HCT116 (cell line): ENCODE results near the gene LUZP2. TPM values are rescaled to one million over a fixed set of nuclear protein-coding genes. Genes with fewer than 3 reads are reported as not detected.

Experiments used
- ATAC-seq: fragments of 200-7000 bp; cut with Tn5 transposase; 2 replicates; pipeline ENCODE4 v1.9.1; 2020; ENCODE audit warnings: mild to moderate bottlenecking, moderate library complexity
- BruUV-seq: library from RNA; stranded (reverse); fragments of 400-500 nt; replicated peaks from 2 replicates; lab custom pipeline; 2021; lab: Mats Ljungman, UMichigan
- CTCF ChIA-PET: fragments of 300-600 bp; sonication (Branson Sonifier 250); formaldehyde crosslinking; loops from one replicate; lab custom pipeline; 2021; ENCODE audit warnings: antibody characterized with exemption; lab: Charles Lee
- POLR2A ChIA-PET: fragments of 300-600, 350-600 bp; sonication (Branson Sonifier 250); formaldehyde crosslinking; loops from one replicate; lab custom pipeline; 2021; ENCODE audit warnings: antibody characterized with exemption; lab: Charles Lee
- RAD21 ChIA-PET, 2 experiments: fragments of 300-600 bp; sonication (Branson Sonifier 250); formaldehyde crosslinking; loops; one replicate each; lab custom pipeline; 2023; ENCODE audit warnings: low total read pairs in 2 of 2; ENCODE audit not compliant: uncharacterized antibody in 2 of 2, unreplicated experiment in 2 of 2, low non-redundant PET in 1 of 2; lab: Charles Lee
- DNase-seq: peaks from one replicate; pipeline ENCODE4 v3.0.0-alpha.2; 2010; ENCODE audit warnings: low read depth, low spot score
- H2AFZ ChIP-seq: fragments of 200-600 bp; shearing (Covaris generic), sonication (generic); 2 replicates; pipeline ENCODE4 v1.6.1; 2017; ENCODE audit warnings: low read depth, mixed run types, mixed read lengths, antibody characterized with exemption, low read length; ENCODE audit not compliant: poor library complexity, severe bottlenecking
- H3K27ac ChIP-seq: 2 replicates; pipeline ENCODE4 v1.5.1; 2012; ENCODE audit warnings: low read depth, low read length
- H3K27me3 ChIP-seq: fragments of 200-600 bp; sonication (generic); 2 replicates; pipeline ENCODE4 v1.6.1; 2016; ENCODE audit warnings: mixed run types, low read length, mixed read lengths; ENCODE audit not compliant: insufficient read depth
- H3K36me3 ChIP-seq, 2 experiments: fragments of 200-500 bp in 1 of 2; fragments of 200-600 bp in 1 of 2; sonication (Bioruptor generic) in 1 of 2; sonication (generic) in 1 of 2; 2 replicates each; pipeline versions ENCODE4 v1.5.1 to v1.6.1; 2014 to 2016; ENCODE audit warnings: low read length in 2 of 2, inconsistent platforms in 1 of 2, mixed read lengths in 1 of 2, mixed run types in 1 of 2; ENCODE audit not compliant: insufficient read depth in 2 of 2, control insufficient read depth in 1 of 2
- H3K4me1 ChIP-seq, 2 experiments: fragments of 200-600 bp in 1 of 2; sonication (generic) in 1 of 2; 2 replicates each; pipeline versions ENCODE4 v1.5.1 to v1.6.1; 2012 to 2017; ENCODE audit warnings: low read length in 2 of 2, inconsistent platforms in 1 of 2, mild to moderate bottlenecking in 1 of 2, mixed read lengths in 1 of 2, mixed run types in 1 of 2, moderate library complexity in 1 of 2; ENCODE audit not compliant: insufficient read depth in 2 of 2, control insufficient read depth in 1 of 2
- H3K4me2 ChIP-seq: fragments of 200-600 bp; sonication (generic); 2 replicates; pipeline ENCODE4 v1.6.1; 2017; ENCODE audit warnings: mixed run types, low read length, mixed read lengths
- H3K4me3 ChIP-seq, 2 experiments: fragments of 200-600 bp in 1 of 2; sonication (generic) in 1 of 2; replicated peaks in 1 of 2; 2 replicates each; pipeline ENCODE4 v1.5.1; 2011 to 2016; ENCODE audit warnings: low read length in 2 of 2, control low read depth in 1 of 2, low read depth in 1 of 2, mild to moderate bottlenecking in 1 of 2, mixed read lengths in 1 of 2, mixed run types in 1 of 2
- H3K79me2 ChIP-seq: fragments of 200-600 bp; sonication (generic); 2 replicates; pipeline ENCODE4 v1.6.1; 2017; ENCODE audit warnings: mild to moderate bottlenecking, mixed run types, low read length, moderate library complexity, mixed read lengths; ENCODE audit not compliant: insufficient read depth
- H3K9ac ChIP-seq: fragments of 200-600 bp; sonication (generic); 2 replicates; pipeline ENCODE4 v1.6.1; 2016; ENCODE audit warnings: low read length, mixed read lengths
- H3K9me2 ChIP-seq: fragments of 200-600 bp; sonication (generic), shearing (Covaris generic); 2 replicates; pipeline ENCODE4 v1.6.1; 2017; ENCODE audit warnings: mixed run types, mild to moderate bottlenecking, moderate library complexity; ENCODE audit not compliant: insufficient read depth
- H3K9me3 ChIP-seq, 2 experiments: fragments of 200-500 bp in 1 of 2; fragments of 200-600 bp in 1 of 2; sonication (Bioruptor generic) in 1 of 2; sonication (generic) in 1 of 2; 2 replicates each; pipeline ENCODE4 v1.6.1; 2014 to 2017; ENCODE audit warnings: low read length in 2 of 2, mixed read lengths in 2 of 2, inconsistent platforms in 1 of 2, low read depth in 1 of 2, mild to moderate bottlenecking in 1 of 2, mixed run types in 1 of 2, moderate library complexity in 1 of 2; ENCODE audit not compliant: control insufficient read depth in 1 of 2, insufficient read depth in 1 of 2
- H4K20me1 ChIP-seq: fragments of 200-600 bp; sonication (generic), shearing (Covaris generic); 2 replicates; pipeline ENCODE4 v1.6.1; 2017; ENCODE audit warnings: mixed run types, mild to moderate bottlenecking, moderate library complexity; ENCODE audit not compliant: insufficient read depth
- ELF1 ChIP-seq: IDR thresholded peaks from 2 replicates; pipeline ENCODE4 v1.6.1; 2012; ENCODE audit warnings: low read depth, borderline replicate concordance
- FOSL1 ChIP-seq: IDR thresholded peaks from 2 replicates; pipeline ENCODE4 v1.6.1; 2012; ENCODE audit warnings: low read depth
- POLR2AphosphoS5 ChIP-seq: IDR thresholded peaks from 2 replicates; pipeline ENCODE4 v1.6.1; 2011; ENCODE audit warnings: mild to moderate bottlenecking, low read depth, low read length, moderate library complexity
- RAD21 ChIP-seq: IDR thresholded peaks from 2 replicates; pipeline ENCODE4 v1.6.1; 2012; ENCODE audit warnings: low read depth, mild to moderate bottlenecking
- SIN3A ChIP-seq: IDR thresholded peaks from 2 replicates; pipeline ENCODE4 v1.6.1; 2012; ENCODE audit warnings: low read depth
- SRF ChIP-seq: IDR thresholded peaks from 2 replicates; pipeline ENCODE4 v1.6.1; 2012; ENCODE audit warnings: low read depth
- YY1 ChIP-seq: IDR thresholded peaks from 2 replicates; pipeline ENCODE4 v1.6.1; 2011; ENCODE audit warnings: low read length, low read depth, moderate library complexity, mild to moderate bottlenecking; ENCODE audit not compliant: insufficient replicate concordance; ENCODE audit errors: extremely low read depth
- ZNF274 ChIP-seq: fragments of 200-500 bp; sonication (Bioruptor generic); IDR thresholded peaks from 2 replicates; pipeline ENCODE4 v1.6.1; 2014; ENCODE audit warnings: mild to moderate bottlenecking, low read depth, low read length, inconsistent platforms
- intact Hi-C: fragments of 100-400 bp; cut with micrococcal nuclease; formaldehyde crosslinking; loops from 2 replicates; pipeline ENCODE4 v1.10.0; 2022
- total RNA-seq: library from RNA; stranded (reverse); gene quantifications from one replicate; pipeline ENCODE4 v1.2.1, GENCODE V29; 2021; ENCODE audit not compliant: unreplicated experiment
- TF ChIP-seq, protein P1 (sequence below), 3 experiments: fragments of 200-600 bp in 1 of 3; sonication (generic) in 1 of 3; IDR thresholded peaks in 2 of 3; conservative IDR thresholded peaks in 1 of 3; 2 replicates each; pipeline ENCODE4 v1.5.1; 2012 to 2017; ENCODE audit warnings: low read depth in 2 of 3, low read length in 2 of 3, antibody characterized with exemption in 1 of 3, borderline replicate concordance in 1 of 3, control low read depth in 1 of 3, mild to moderate bottlenecking in 1 of 3, mixed read lengths in 1 of 3, mixed run types in 1 of 3, moderate library complexity in 1 of 3; ENCODE audit not compliant: insufficient read depth in 1 of 3
- TF ChIP-seq, protein P2 (sequence below): IDR thresholded peaks from 2 replicates; pipeline ENCODE4 v1.6.1; 2012
- TF ChIP-seq, protein P3 (sequence below): IDR thresholded peaks from 2 replicates; pipeline ENCODE4 v1.6.1; 2012
- TF ChIP-seq, protein P4 (sequence below): IDR thresholded peaks from 2 replicates; pipeline ENCODE4 v1.6.1; 2011; ENCODE audit warnings: mild to moderate bottlenecking, low read length, moderate library complexity; ENCODE audit not compliant: insufficient replicate concordance; ENCODE audit errors: extremely low read depth
- TF ChIP-seq, protein P5 (sequence below): IDR thresholded peaks from 2 replicates; pipeline ENCODE4 v1.6.1; 2012; ENCODE audit warnings: low read depth

The LUZP2 gene
- total RNA-seq, 1 experiment from 2014 or later, result not detected

DNA sequence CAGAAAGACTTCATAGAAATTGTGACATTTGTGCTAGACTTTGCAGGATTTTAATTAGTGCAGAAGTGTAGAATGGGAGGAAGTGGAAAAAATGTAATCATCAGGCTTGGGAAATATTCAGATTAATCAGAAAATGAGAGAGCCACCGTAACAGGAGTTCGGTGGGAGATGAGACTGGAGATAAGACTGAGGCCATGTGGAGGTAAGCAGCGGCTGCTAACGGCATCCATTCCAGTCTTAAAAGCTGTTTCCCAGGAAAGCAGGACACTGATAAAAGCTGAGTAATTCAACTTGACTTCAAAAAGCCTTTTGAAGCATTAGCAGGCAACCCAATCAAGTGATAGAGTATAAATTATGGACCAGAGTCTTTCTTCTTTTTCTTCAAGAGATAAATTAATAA is 369.9 kb downstream of the LUZP2 start (continued):
- TF ChIP-seq, protein P1, sequence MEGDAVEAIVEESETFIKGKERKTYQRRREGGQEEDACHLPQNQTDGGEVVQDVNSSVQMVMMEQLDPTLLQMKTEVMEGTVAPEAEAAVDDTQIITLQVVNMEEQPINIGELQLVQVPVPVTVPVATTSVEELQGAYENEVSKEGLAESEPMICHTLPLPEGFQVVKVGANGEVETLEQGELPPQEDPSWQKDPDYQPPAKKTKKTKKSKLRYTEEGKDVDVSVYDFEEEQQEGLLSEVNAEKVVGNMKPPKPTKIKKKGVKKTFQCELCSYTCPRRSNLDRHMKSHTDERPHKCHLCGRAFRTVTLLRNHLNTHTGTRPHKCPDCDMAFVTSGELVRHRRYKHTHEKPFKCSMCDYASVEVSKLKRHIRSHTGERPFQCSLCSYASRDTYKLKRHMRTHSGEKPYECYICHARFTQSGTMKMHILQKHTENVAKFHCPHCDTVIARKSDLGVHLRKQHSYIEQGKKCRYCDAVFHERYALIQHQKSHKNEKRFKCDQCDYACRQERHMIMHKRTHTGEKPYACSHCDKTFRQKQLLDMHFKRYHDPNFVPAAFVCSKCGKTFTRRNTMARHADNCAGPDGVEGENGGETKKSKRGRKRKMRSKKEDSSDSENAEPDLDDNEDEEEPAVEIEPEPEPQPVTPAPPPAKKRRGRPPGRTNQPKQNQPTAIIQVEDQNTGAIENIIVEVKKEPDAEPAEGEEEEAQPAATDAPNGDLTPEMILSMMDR (IDR thresholded peaks at IDR 0.05 in 2 of 3, conservative IDR thresholded peaks at IDR 0.05 in 1 of 3; ENCODE audit: borderline replicate concordance in 1 of 3, insufficient read depth in 1 of 3, low read depth in 2 of 3, low read length in 2 of 3), result no peak

DNA sequence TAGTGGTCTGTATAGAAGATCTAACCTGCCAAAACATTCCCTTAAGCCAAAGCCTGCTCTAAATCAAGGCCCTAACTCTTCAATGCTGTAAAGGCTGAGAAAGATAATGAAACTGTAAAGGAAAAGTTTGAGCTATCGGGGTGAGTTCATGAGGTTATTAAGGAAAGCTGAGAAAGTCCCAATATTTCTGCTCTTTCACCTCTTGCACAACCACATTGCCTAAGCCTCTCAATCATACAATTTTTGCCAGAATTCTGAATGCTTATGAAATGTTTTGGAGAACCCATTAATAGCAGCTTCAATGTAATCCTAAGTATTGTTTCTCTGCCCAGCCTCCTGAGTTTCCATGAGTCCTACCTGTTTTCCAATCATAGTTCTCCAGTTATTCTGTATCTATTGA is 373.2 kb downstream of the LUZP2 start:
- ChIA-PET RAD21 (no interaction called here), POLR2A (no interaction called here), CTCF (no interaction called here)
- H3K9me2 ChIP-seq, result no peaks in the 10 kb centered on the region
- no peaks in the 10 kb centered on the region for H3K27me3 ChIP-seq
- peaks cover 17 to 18% of the 10 kb centered on the region in 2 experiments; a peak in 2 of 4 replicates for H3K9me3 ChIP-seq
- no peak overlapping the region for H3K27ac ChIP-seq
- H3K9ac ChIP-seq, result no peak overlapping the region
- no peaks in the 10 kb centered on the region for H3K36me3 ChIP-seq
- intact Hi-C loops, result no loop called here
- H3K79me2 ChIP-seq, result no peaks in the 10 kb centered on the region
- no peaks in the 10 kb centered on the region for H4K20me1 ChIP-seq
- DNase-seq (no peak), ATAC-seq (no peak)
- no peak overlapping the region for H2AFZ ChIP-seq
- H3K4me1 ChIP-seq, result no peaks in the 10 kb centered on the region
- no peak overlapping the region for H3K4me3 ChIP-seq
- BruUV-seq, result no TSS peak
- no peak for TF ChIP-seq SRF
- TF ChIP-seq, protein P2, sequence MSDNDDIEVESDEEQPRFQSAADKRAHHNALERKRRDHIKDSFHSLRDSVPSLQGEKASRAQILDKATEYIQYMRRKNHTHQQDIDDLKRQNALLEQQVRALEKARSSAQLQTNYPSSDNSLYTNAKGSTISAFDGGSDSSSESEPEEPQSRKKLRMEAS, result no peak
- no peak for TF ChIP-seq YY1
- no peak for TF ChIP-seq RAD21
- TF ChIP-seq FOSL1, result no peak
- TF ChIP-seq ELF1, result no peak
- TF ChIP-seq ZNF274, result no peak
- TF ChIP-seq, protein P1 (IDR thresholded peaks at IDR 0.05 in 2 of 3, conservative IDR thresholded peaks at IDR 0.05 in 1 of 3; ENCODE audit: borderline replicate concordance in 1 of 3, insufficient read depth in 1 of 3, low read depth in 2 of 3, low read length in 2 of 3), result no peak
- no peak for TF ChIP-seq SIN3A
- TF ChIP-seq, protein P3, sequence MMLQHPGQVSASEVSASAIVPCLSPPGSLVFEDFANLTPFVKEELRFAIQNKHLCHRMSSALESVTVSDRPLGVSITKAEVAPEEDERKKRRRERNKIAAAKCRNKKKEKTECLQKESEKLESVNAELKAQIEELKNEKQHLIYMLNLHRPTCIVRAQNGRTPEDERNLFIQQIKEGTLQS, result no peak
- TF ChIP-seq, protein P4, sequence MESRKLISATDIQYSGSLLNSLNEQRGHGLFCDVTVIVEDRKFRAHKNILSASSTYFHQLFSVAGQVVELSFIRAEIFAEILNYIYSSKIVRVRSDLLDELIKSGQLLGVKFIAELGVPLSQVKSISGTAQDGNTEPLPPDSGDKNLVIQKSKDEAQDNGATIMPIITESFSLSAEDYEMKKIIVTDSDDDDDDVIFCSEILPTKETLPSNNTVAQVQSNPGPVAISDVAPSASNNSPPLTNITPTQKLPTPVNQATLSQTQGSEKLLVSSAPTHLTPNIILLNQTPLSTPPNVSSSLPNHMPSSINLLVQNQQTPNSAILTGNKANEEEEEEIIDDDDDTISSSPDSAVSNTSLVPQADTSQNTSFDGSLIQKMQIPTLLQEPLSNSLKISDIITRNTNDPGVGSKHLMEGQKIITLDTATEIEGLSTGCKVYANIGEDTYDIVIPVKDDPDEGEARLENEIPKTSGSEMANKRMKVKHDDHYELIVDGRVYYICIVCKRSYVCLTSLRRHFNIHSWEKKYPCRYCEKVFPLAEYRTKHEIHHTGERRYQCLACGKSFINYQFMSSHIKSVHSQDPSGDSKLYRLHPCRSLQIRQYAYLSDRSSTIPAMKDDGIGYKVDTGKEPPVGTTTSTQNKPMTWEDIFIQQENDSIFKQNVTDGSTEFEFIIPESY, result no peak
- TF ChIP-seq, protein P5, sequence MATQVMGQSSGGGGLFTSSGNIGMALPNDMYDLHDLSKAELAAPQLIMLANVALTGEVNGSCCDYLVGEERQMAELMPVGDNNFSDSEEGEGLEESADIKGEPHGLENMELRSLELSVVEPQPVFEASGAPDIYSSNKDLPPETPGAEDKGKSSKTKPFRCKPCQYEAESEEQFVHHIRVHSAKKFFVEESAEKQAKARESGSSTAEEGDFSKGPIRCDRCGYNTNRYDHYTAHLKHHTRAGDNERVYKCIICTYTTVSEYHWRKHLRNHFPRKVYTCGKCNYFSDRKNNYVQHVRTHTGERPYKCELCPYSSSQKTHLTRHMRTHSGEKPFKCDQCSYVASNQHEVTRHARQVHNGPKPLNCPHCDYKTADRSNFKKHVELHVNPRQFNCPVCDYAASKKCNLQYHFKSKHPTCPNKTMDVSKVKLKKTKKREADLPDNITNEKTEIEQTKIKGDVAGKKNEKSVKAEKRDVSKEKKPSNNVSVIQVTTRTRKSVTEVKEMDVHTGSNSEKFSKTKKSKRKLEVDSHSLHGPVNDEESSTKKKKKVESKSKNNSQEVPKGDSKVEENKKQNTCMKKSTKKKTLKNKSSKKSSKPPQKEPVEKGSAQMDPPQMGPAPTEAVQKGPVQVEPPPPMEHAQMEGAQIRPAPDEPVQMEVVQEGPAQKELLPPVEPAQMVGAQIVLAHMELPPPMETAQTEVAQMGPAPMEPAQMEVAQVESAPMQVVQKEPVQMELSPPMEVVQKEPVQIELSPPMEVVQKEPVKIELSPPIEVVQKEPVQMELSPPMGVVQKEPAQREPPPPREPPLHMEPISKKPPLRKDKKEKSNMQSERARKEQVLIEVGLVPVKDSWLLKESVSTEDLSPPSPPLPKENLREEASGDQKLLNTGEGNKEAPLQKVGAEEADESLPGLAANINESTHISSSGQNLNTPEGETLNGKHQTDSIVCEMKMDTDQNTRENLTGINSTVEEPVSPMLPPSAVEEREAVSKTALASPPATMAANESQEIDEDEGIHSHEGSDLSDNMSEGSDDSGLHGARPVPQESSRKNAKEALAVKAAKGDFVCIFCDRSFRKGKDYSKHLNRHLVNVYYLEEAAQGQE, result no peak
- no peak for TF ChIP-seq POLR2AphosphoS5
- TF ChIP-seq, all 23 proteins: peak for 0
- no peak overlapping the region for H3K4me2 ChIP-seq
